DND-41 (cell line): ENCODE results near the gene RFNG.

Experiments
- ATAC-seq: fragments of 200-7000 bp; cut with Tn5 transposase; 3 replicates; pipeline ENCODE4 v1.9.1; 2021; ENCODE audit warnings: low read depth; ENCODE audit not compliant: insufficient read depth
- DNase-seq: peaks from one replicate; pipeline ENCODE4 v3.0.0-alpha.2; 2020
- H2AFZ ChIP-seq: 2 replicates; pipeline ENCODE4 v1.6.0; 2012; ENCODE audit warnings: low read depth, low read length
- H3K27ac ChIP-seq: 2 replicates; pipeline ENCODE4 v1.5.1; 2012; ENCODE audit warnings: low read length, inconsistent platforms
- H3K27me3 ChIP-seq: fragments of 200-600 bp; sonication (generic); 2 replicates; pipeline ENCODE4 v1.6.0; 2012; ENCODE audit warnings: low read length, mild to moderate bottlenecking, inconsistent platforms; ENCODE audit not compliant: insufficient read depth, poor library complexity
- H3K36me3 ChIP-seq: 2 replicates; pipeline ENCODE4 v1.5.1; 2012; ENCODE audit warnings: low read length, inconsistent platforms; ENCODE audit not compliant: insufficient read depth
- H3K4me1 ChIP-seq: 2 replicates; pipeline ENCODE4 v1.5.1; 2012; ENCODE audit warnings: mild to moderate bottlenecking, low read length; ENCODE audit not compliant: insufficient read depth
- H3K4me2 ChIP-seq: 2 replicates; pipeline ENCODE4 v1.6.0; 2012; ENCODE audit warnings: mild to moderate bottlenecking, moderate library complexity, low read length, inconsistent platforms; ENCODE audit not compliant: insufficient read depth
- H3K4me3 ChIP-seq, 2 experiments: fragments of 200-600 bp in 1 of 2; shearing (Covaris generic) in 1 of 2; 2 replicates each; pipeline ENCODE4 v1.5.1; 2012 to 2016; ENCODE audit warnings: inconsistent platforms in 2 of 2, low read length in 2 of 2, mild to moderate bottlenecking in 2 of 2, low read depth in 1 of 2, moderate library complexity in 1 of 2
- H3K79me2 ChIP-seq: 2 replicates; pipeline ENCODE4 v1.6.0; 2012; ENCODE audit warnings: low read length, inconsistent platforms; ENCODE audit not compliant: insufficient read depth
- H3K9ac ChIP-seq: 2 replicates; pipeline ENCODE4 v1.6.0; 2012; ENCODE audit warnings: low read depth, mild to moderate bottlenecking, inconsistent platforms, low read length, moderate library complexity
- H3K9me3 ChIP-seq: 2 replicates; pipeline ENCODE4 v1.5.1; 2012; ENCODE audit warnings: low read length, moderate library complexity, mild to moderate bottlenecking, inconsistent platforms; ENCODE audit not compliant: insufficient read depth, severe bottlenecking
- H4K20me1 ChIP-seq: 2 replicates; pipeline ENCODE4 v1.6.0; 2012; ENCODE audit warnings: low read length; ENCODE audit not compliant: insufficient read depth
- EZH2 ChIP-seq: IDR thresholded peaks from 3 replicates; pipeline ENCODE4 v1.6.1; 2012; ENCODE audit warnings: borderline replicate concordance, low read depth, mild to moderate bottlenecking, moderate library complexity, low read length, inconsistent platforms; ENCODE audit not compliant: severe bottlenecking
- TF ChIP-seq, protein P1 (sequence below): IDR thresholded peaks from 2 replicates; pipeline ENCODE4 v1.5.1; 2012; ENCODE audit warnings: borderline replicate concordance, low read length, moderate library complexity, mild to moderate bottlenecking; ENCODE audit not compliant: poor library complexity, severe bottlenecking; ENCODE audit errors: extremely low read depth

RFNG gene

DNA sequence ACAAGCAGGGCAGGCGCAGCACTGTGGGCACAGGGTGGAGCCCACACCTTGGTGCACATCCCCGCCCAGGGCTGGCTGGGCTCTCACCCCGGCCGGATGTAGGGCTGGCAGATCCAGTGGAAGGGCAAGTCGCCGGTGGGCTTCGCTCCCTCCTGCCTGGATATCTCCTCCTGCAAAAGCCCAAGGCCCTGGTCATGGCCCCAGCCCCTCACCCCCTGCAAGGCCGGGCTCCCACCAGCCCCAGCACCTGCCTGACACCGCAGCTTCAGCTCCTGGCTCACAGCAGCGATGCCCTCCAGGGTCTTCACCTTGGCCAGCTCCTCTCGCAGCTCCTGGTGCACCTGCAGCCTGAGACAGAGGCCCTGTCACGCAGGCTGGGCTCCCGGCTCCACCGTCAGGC, 9.0 kb upstream of the RFNG start:
- H3K36me3 ChIP-seq = peaks cover 92% of the 10 kb centered on the region

DNA sequence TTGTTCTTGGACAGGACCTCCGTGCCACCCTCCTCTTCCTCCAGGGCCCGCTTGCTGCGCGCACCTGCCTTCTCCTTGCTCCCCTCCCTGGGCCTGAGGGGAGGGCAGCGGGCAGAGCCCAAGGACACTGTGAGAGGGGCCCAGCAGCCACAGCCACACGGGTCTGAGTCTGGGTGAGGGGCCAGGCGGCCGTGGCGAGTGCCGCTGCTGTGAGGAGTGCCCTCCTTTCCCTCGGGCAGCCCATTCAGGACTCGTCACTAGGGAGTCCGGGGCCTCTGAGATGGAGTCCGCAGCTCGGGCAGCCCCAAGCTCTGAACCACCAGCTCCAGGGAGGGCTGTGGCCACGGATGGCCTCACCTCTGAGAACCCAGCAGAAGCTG, 8.4 kb upstream of the RFNG start:
- ATAC-seq (no peak), DNase-seq (peak; percentile 5)
- TF ChIP-seq, protein P1, sequence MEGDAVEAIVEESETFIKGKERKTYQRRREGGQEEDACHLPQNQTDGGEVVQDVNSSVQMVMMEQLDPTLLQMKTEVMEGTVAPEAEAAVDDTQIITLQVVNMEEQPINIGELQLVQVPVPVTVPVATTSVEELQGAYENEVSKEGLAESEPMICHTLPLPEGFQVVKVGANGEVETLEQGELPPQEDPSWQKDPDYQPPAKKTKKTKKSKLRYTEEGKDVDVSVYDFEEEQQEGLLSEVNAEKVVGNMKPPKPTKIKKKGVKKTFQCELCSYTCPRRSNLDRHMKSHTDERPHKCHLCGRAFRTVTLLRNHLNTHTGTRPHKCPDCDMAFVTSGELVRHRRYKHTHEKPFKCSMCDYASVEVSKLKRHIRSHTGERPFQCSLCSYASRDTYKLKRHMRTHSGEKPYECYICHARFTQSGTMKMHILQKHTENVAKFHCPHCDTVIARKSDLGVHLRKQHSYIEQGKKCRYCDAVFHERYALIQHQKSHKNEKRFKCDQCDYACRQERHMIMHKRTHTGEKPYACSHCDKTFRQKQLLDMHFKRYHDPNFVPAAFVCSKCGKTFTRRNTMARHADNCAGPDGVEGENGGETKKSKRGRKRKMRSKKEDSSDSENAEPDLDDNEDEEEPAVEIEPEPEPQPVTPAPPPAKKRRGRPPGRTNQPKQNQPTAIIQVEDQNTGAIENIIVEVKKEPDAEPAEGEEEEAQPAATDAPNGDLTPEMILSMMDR = no peak
- no peak for TF ChIP-seq EZH2
- no peak overlapping the region for H3K4me2 ChIP-seq
- no peaks in the 10 kb centered on the region for H3K9me3 ChIP-seq
- H3K4me1 ChIP-seq = peaks cover 33% of the 10 kb centered on the region
- H3K79me2 ChIP-seq = peaks cover 23% of the 10 kb centered on the region
- H3K4me3 ChIP-seq = no peak overlapping the region
- H3K9ac ChIP-seq = no peak overlapping the region
- H3K27ac ChIP-seq = no peak overlapping the region
- peaks cover 96% of the 10 kb centered on the region for H3K36me3 ChIP-seq
- H3K27me3 ChIP-seq = no peaks in the 10 kb centered on the region
- peaks cover 76% of the 10 kb centered on the region for H4K20me1 ChIP-seq
- no peak overlapping the region for H2AFZ ChIP-seq

More for the DNA sequence above, 9.0 kb upstream of the RFNG start:
- Histone ChIP-seq H3K4me3 (no peak overlapping the region), H3K9ac (no peak overlapping the region), H2AFZ (no peak overlapping the region), H3K79me2 (peaks cover 25% of the 10 kb centered on the region), H4K20me1 (peaks cover 72% of the 10 kb centered on the region), H3K9me3 (no peaks in the 10 kb centered on the region), H3K4me1 (peaks cover 31% of the 10 kb centered on the region), H3K27ac (no peak overlapping the region), H3K27me3 (no peaks in the 10 kb centered on the region), H3K4me2 (no peak overlapping the region)
- TF ChIP-seq, protein P1 = no peak
- TF ChIP-seq EZH2 = no peak
- peak; percentile 6 for DNase-seq
- no peak for ATAC-seq

DNA sequence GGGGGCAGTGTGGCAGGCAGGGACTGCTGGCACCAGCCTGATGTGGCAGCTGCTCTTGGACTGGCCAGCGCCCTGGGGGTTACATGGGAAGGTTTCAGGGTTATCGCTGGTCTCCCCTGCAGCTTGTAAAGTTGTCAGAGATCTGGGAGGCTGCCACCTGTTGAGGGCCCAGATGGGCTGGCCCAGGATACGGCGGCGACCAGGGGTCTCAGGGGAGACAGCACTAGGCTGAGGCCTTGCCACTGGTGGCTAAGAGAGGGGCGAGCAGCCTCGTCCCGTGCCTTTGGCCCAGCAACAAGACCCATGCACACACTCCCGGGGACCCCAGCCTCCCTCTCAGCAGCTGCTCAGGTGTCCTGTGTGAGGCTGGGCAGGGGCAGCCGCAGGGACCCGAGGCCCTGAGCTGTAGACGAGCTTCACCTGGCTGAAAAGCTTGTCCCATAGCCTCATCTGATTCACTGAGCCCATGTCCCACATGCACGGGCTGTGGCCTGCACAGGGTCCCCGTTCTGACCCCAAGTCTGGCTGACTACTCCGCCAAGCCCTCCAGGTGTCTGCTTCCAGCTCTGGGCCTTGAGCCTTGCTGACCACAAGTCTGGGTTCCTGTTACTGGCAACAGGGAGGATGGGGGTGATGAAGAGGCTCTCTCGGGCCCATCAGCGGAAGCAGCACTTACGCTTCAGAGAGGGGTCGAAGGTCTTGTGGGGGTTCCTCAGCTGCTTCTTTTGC, 7.8 kb upstream of the RFNG start:
- Histone ChIP-seq H2AFZ (no peak overlapping the region), H3K79me2 (peaks cover 21% of the 10 kb centered on the region), H3K9ac (no peak overlapping the region), H3K4me2 (no peak overlapping the region), H3K27me3 (no peaks in the 10 kb centered on the region), H4K20me1 (peaks cover 71% of the 10 kb centered on the region), H3K4me3 (no peak overlapping the region), H3K9me3 (no peaks in the 10 kb centered on the region), H3K27ac (no peak overlapping the region), H3K36me3 (peaks cover 98% of the 10 kb centered on the region), H3K4me1 (peaks cover 32% of the 10 kb centered on the region)
- peak; percentile 8 for DNase-seq
- ATAC-seq = no peak
- TF ChIP-seq, protein P1 = no peak
- TF ChIP-seq EZH2 = no peak

DNA sequence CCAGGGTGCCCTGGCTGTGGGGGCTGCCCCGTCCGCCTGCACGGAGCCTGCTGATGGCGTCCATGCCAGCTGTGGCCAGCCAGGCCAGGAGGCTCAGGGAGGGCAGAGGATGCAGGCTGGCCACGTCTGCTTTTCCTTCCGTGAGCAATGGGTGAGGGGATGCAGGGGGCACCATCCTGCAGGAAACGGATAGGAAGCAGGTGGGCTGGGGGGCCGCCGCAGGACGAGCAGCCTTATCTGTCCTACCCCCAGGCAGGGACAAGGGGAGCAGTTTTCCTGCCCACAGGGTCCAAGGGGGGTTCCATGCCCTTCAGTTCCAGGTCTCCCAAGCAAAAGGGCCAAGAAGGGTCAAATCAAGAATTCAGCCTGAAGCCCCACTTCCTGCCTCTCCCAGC, 7.2 kb upstream of the RFNG start:
- Histone ChIP-seq H3K36me3 (peaks cover 98% of the 10 kb centered on the region), H3K27ac (no peak overlapping the region), H3K4me2 (no peak overlapping the region), H3K9ac (no peak overlapping the region), H4K20me1 (peaks cover 68% of the 10 kb centered on the region), H3K4me1 (peaks cover 32% of the 10 kb centered on the region), H3K27me3 (no peaks in the 10 kb centered on the region), H3K79me2 (peaks cover 19% of the 10 kb centered on the region), H3K4me3 (no peak overlapping the region), H2AFZ (no peak overlapping the region), H3K9me3 (no peaks in the 10 kb centered on the region)
- no peak for TF ChIP-seq EZH2
- TF ChIP-seq, protein P1 = no peak
- ATAC-seq (no peak), DNase-seq (no peak)
